AG09309 (cell line): ENCODE measurements around the gene TRIM8.

Source experiments
- DNase-seq: peaks from one replicate; pipeline ENCODE4 v3.0.0-alpha.2; 2010; ENCODE audit warnings: low read depth
- H3K4me3 ChIP-seq: 2 replicates; pipeline ENCODE4 v1.5.1; 2011; ENCODE audit warnings: mild to moderate bottlenecking, low read depth, low read length, moderate library complexity; ENCODE audit not compliant: control insufficient read depth
- CTCF ChIP-seq: IDR thresholded peaks from 2 replicates; pipeline ENCODE4 v1.5.1; 2011; ENCODE audit warnings: mild to moderate bottlenecking, low read depth, low read length, inconsistent platforms; ENCODE audit not compliant: insufficient read depth, control insufficient read depth; ENCODE audit errors: missing control alignments

The TRIM8 gene

GRCh38 chr10:102608487-102608886 is 35.8 kb upstream of the TRIM8 start:
- TF ChIP-seq CTCF: no peak
- no peak overlapping the region for H3K4me3 ChIP-seq
- DNase-seq: no peak

- H3K4me3 ChIP-seq: no peak overlapping the region
- DNase-seq: no peak
- no peak for TF ChIP-seq CTCF
Measured at GRCh38 chr10:102610441-102610887, 33.8 kb upstream of the TRIM8 start.

- DNase-seq: no peak
- H3K4me3 ChIP-seq: no peak overlapping the region
- no peak for TF ChIP-seq CTCF
Measured at GRCh38 chr10:102611514-102612087, 32.7 kb upstream of the TRIM8 start.

GRCh38 chr10:102612964-102613275 is 31.4 kb upstream of the TRIM8 start:
- H3K4me3 ChIP-seq: no peak overlapping the region
- no peak for DNase-seq
- TF ChIP-seq CTCF: no peak

GRCh38 chr10:102613286-102613685 is 31.0 kb upstream of the TRIM8 start:
- no peak for DNase-seq
- TF ChIP-seq CTCF: no peak
- no peak overlapping the region for H3K4me3 ChIP-seq

- no peak for TF ChIP-seq CTCF
- no peak overlapping the region for H3K4me3 ChIP-seq
- DNase-seq: no peak
Measured at GRCh38 chr10:102613785-102614184, 30.5 kb upstream of the TRIM8 start.

GRCh38 chr10:102614888-102615287 is 29.4 kb upstream of the TRIM8 start:
- TF ChIP-seq CTCF: no peak
- H3K4me3 ChIP-seq: no peak overlapping the region

More at GRCh38 chr10:102614888-102615287, 29.4 kb upstream of the TRIM8 start:
- no peak for DNase-seq
